Stimulated activated CD4-positive, alpha-beta T cell treated with anti-CD3 and anti-CD28 coated beads, Interleukin-1b, Interleukin-23, amount 100 ng/mL, for 4 hours (primary cell): ENCODE data around the gene CRYM.
"Not testable (repeated sequence)": the region's sequence is repeated elsewhere in the genome, so short reads cannot be mapped to it uniquely, and the experiment has no call there.

ENCODE experiments used
- DNase-seq, 2 donors: peaks; one replicate each; pipeline ENCODE4 v3.0.0-alpha.2; 2020; ENCODE audit warnings: low read depth in 2 of 2

CRYM gene

DNA sequence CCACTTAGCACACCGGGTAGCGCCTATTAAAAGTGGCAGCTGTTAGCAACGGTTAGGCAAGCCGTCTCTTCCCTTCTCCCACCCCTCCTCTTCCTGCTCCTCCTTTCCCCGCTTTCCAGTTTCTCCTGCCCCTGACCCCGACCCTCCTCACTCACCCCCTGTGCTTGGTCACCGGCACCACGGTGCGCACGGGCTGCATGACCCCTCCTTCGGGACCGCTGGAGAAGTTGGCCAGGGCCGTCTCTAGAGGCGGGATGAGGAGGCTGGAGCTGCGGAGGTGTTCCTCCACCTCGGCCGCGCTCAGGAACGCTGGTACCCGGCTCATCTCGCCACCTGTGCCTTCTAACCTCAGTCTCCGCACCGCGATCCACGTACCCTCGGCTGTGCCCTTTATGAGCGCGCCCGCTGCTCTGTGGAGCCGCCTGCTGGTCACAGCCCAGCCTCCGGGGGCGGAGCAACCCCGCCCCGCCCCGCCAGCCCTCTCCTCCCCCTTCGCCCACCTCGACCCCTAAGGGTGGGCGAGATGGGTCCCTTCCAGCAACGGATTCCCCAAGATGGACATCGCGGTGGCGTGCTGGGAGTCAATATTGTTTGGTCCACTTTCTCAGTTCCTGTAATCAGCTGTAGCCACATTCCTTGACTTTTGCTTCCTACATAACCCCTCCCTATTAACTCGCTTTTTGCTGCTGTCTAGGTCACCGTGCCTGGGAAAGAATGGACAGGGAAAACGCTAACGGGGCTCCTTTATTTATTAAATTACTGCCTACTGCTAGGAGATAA is at the start of gene CRYM:
TSS of gene CRYM (minus strand) at position 364 of the 780 bp plus-strand sequence. CDS start at position 325, 39 bp downstream.
- peak in 1 of 2 donors; percentile 42 for DNase-seq

DNA sequence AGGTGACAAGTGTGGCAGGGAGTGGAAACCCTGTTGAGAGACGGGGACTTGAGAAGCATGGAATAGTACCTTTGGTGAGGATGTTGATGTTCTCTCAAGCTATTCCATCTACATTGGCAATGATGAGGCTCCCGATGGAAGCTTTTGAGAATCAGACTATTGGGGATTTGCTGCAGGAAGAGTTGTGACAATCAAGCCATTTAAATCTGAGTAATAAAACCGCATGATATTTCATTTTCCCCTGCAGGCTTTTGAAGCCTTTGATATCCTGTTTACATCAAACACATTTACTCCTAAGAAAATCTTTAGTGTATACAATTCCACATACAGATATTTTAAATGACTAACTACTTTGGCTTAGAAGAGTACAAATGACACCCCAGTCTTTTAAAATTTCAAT is 49.0 kb upstream of the CRYM start:
- no peak for DNase-seq

DNA sequence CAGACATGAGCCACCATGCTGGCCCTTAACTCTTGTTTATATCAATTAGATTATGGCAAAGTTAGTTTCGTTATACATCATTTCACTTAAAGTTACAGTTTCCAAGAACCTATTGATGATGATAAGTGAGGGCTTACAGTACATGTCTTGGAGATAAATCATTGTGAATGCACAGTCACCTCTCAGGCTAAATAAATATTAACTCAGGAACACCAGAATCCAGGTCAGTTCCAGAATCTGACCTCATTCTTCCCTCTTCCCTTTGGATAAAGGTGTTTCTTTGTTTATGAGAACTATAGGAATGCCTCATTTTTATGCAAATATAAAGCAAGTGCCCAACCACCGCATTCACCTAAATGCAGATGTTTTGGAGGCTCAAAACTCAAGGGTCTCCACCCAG is 48.4 kb upstream of the CRYM start:
- DNase-seq, result no peak

- no peak for DNase-seq
Measured at GRCh38 chr16:21324267-21324666, 46.2 kb upstream of the CRYM start.

GRCh38 chr16:21322251-21322650 is 44.2 kb upstream of the CRYM start:
- not testable (repeated sequence) for DNase-seq

DNA sequence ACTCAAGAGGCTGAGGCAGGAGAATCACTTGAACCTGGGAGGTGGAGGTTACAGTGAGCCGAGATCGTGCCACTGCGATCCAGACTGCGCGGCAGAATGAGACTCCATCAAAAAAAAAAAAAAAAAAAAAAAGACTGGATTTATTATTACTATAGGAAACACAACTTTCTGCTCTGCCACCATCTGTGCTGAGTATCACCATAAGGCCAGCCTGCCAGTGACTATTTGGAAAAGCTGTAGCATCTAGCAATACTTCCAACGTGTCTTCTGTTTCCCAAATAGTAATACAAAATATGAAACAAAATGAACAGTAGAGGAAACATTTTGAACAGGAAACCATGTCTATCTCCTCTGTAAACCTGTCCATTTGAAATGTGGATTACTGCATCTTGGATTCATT is 43.6 kb upstream of the CRYM start:
- DNase-seq, result no peak

- DNase-seq, result no peak
Measured at GRCh38 chr16:21314339-21314738, 36.2 kb upstream of the CRYM start.

GRCh38 chr16:21312863-21313372 is 34.8 kb upstream of the CRYM start:
- not testable (repeated sequence) for DNase-seq

DNA sequence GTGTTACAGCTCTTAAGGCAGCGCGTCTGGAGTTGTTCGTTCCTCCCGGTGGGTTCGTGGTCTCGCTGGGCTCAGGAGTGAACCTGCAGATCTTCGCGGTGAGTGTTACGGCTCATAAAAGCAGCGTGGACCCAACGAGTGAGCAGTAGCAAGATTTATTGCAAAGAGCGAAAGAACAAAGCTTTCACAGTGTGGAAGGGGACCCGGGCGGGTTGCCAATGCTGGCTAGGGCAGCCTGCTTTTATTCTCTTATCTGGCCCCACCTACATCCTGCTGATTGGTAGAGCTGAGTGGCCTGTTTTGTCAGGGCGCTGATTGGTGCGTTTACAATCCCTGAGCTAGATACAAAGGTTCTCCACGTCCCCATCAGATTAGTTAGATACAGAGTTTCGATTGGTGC is 34.0 kb upstream of the CRYM start:
- DNase-seq, result not testable (repeated sequence)

DNA sequence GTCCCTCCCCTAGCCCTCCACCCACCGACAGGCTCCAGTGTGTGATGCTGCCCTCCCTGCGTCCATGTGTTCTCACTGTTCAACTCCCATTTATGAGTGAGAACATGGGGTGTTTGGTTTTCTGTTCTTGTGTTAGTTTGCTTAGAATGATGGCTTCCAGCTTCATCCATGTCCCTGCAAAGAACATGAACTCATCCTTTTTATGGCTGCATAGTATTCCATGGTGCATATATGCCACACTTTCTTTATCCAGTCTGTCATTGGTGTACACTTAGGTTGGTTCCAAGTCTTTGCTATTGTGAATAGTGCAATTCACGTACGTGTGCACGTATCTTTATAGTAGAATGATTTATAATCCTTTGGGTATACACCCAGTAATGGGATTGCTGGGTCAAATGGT is 28.6 kb upstream of the CRYM start:
- not testable (repeated sequence) for DNase-seq

DNA sequence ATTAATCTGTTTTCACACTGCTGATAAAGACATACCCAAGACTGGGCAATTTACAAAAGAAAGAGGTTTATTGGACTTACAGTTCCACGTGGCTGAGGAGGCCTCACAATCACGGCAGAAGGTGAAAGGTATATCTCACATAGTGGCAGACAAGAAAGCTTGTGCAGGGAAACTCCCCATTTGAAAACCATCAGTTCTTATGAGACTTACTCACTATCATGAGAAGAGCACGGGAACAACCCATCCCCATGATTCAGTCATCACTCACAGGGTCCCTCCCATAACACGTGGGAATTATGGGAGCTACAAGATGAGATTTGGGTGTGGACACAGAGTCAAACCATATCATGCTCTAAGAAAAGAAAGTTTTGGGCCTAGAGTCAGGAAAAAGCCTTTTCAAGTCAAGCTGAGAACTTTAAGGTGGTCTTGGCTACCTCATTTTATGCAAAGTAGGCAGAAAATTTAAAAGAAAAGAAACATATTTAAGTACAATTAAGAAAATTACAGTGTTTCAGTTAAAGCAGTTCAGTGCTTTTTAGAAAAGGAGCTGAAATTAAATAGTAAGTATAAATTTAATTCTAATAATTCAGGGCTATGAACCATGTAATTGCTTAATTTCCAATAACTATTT is 24.9 kb upstream of the CRYM start:
- no peak for DNase-seq

GRCh38 chr16:21302454-21302853 is 24.4 kb upstream of the CRYM start:
- no peak for DNase-seq

DNA sequence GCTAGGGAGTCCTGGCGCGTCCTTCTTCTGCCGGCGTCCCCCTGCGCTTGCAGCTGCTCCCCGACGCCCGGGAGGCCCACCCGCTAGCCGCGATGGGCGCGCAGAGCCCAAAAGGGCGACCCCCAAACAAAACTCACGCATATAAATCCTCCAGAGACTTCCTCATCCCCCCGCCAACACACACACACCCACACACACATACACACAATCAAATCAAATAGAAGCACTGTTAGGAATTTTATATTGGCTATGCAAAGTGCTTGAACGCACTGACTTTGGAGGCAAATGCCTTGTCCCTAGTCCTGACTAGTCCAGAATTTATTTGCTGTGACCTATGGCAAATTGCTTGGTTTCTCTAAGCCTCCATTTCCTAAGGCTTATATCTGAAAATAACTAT is 23.8 kb upstream of the CRYM start:
- no peak for DNase-seq

GRCh38 chr16:21301168-21301894 is 23.2 kb upstream of the CRYM start:
- DNase-seq, result peak in 1 of 2 donors; percentile 35

GRCh38 chr16:21300309-21301167 is 22.4 kb upstream of the CRYM start:
- peak in 1 of 2 donors; percentile 36 for DNase-seq

GRCh38 chr16:21289789-21290188 is 11.7 kb upstream of the CRYM start:
- DNase-seq, result not testable (repeated sequence)

DNA sequence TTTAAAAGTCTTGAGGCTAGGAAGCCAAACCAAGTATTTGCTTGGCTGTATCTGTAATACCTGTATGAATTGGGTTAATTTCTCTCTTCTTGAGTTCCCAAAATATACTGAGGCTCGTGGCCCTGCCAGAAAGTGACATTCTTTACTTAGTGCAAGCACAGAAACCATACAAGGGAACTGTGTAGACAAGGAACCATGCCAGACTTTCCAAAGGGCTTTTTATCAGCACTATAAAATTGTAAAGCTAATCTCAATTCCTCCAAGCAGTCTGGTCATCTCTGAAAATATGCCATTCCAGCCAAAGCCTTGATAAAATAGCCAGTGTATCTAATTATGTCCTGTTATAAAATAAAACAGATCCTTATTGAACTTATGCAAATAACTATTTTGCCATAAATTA is 7.2 kb upstream of the CRYM start:
- DNase-seq, result no peak

GRCh38 chr16:21284414-21284813 is 6.3 kb upstream of the CRYM start:
- DNase-seq, result no peak

DNA sequence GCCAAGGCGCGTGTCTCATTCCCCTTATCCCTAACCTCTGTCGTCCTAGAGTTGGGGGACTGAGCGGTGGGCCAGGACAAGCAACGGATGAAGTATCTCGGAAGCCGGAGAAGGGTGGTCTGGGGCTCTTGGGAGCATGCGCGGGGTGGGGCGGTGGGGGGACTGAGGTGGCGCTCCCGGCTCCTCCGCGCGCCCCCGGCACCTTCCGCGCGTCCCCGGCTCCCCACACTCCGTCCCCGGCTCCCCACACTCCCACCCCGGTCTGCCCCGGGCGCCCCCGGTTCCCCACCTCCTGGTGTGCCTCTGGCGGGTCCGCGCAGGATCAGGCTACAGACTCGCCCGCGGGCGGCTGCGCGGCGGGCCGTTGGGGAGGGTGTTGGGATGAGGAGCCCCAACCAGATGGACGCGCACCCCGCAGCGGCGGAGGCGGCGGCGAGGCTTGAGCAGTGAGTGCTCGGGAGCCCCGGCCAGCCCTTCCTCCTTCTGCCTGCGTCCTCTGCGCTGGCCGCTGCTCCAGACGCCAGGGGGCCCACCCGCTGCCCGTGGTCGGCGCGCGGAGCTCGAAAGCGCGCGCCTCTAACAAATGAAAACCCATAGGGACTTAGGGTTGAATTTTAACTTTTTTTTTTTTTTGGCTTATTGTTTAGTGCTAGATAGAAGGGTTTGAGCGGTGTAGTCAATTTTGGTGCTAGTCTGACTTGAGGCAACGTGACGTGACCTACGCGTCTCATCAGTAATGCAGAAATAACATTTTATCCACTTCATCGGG is 5.6 kb upstream of the CRYM start:
- no peak for DNase-seq

- no peak for DNase-seq
Measured at GRCh38 chr16:21281698-21282389, 3.8 kb upstream of the CRYM start.
